ENCODE results near the gene LRRN4CL. TPM values are rescaled to one million over a fixed set of nuclear protein-coding genes. Genes with fewer than 3 reads are reported as not detected.

The LRRN4CL gene
- total RNA-seq, 4 donors from 2014 or later = 29.9 to 48.2 (median 39.2) TPM

GRCh38 chr11:62644220-62644619 lies 45.1 kb downstream of the LRRN4CL start:
- DNase-seq (ENCODE audit: extremely low spot score) = no peak
- Histone ChIP-seq H3K9me3 (no peaks in the 10 kb centered on the region), H3K27me3 (no peaks in the 10 kb centered on the region), H3K36me3 (peaks cover 16 to 53% (median 46%) of the 10 kb centered on the region in 4 donors), H3K4me1 (peaks cover 26 to 41% (median 31%) of the 10 kb centered on the region in 4 donors), H3K27ac (replicated peaks in 1 of 4) (peak overlapping the region in 1 of 4 donors; percentile 92), H3K4me3 (no peak overlapping the region)
- TF ChIP-seq POLR2AphosphoS5 (IDR thresholded peaks at IDR 0.05) = no peak
- TF ChIP-seq, protein P1, sequence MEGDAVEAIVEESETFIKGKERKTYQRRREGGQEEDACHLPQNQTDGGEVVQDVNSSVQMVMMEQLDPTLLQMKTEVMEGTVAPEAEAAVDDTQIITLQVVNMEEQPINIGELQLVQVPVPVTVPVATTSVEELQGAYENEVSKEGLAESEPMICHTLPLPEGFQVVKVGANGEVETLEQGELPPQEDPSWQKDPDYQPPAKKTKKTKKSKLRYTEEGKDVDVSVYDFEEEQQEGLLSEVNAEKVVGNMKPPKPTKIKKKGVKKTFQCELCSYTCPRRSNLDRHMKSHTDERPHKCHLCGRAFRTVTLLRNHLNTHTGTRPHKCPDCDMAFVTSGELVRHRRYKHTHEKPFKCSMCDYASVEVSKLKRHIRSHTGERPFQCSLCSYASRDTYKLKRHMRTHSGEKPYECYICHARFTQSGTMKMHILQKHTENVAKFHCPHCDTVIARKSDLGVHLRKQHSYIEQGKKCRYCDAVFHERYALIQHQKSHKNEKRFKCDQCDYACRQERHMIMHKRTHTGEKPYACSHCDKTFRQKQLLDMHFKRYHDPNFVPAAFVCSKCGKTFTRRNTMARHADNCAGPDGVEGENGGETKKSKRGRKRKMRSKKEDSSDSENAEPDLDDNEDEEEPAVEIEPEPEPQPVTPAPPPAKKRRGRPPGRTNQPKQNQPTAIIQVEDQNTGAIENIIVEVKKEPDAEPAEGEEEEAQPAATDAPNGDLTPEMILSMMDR (IDR thresholded peaks at IDR 0.05) = no peak
- no peak for TF ChIP-seq EP300 (IDR thresholded peaks at IDR 0.05)
- TF ChIP-seq POLR2A (IDR thresholded peaks at IDR 0.05; ENCODE audit: low read depth) = no peak
- intact Hi-C loops (cut with DNase I) = no loop called here
- 79% methylated on average over 8 of the region's 8 CpGs for WGBS

Small RNA genes within 50 kb of the gene (small RNA-seq; reads per million reads assigned to genes)
- 0 reads per million in 3 donors for gene SNORA57

Other genes starting within 250 kb of the LRRN4CL start
- 1,000 to 10,000 TPM; 1,278 to 2,374 (median 1,866) TPM for gene AHNAK, start 142.7 kb downstream of the LRRN4CL start, total RNA-seq
- 1,000 to 10,000 TPM; 1,068 to 1,537 (median 1,375) TPM for gene EEF1G, start 115.6 kb downstream of the LRRN4CL start, total RNA-seq
- gene TUT1, start 98.0 kb downstream of the LRRN4CL start, total RNA-seq = 1 to 10 TPM; 4.2 to 8.0 (median 6.0) TPM
- 10 to 100 TPM; 60.2 to 91.4 (median 88.3) TPM for gene MTA2, start 87.7 kb downstream of the LRRN4CL start, total RNA-seq
- 10 to 100 TPM; 27.0 to 33.6 (median 29.0) TPM for gene EML3, start 76.8 kb downstream of the LRRN4CL start, total RNA-seq
- gene ROM1, start 76.3 kb downstream of the LRRN4CL start, total RNA-seq = 10 to 100 TPM in 2 of 4 donors, 1 to 10 TPM in 2; 3.7 to 11.9 (median 10.1) TPM
- 10 to 100 TPM; 20.3 to 33.3 (median 22.1) TPM for gene B3GAT3, start 67.5 kb downstream of the LRRN4CL start, total RNA-seq
- 100 to 1,000 TPM in 2 of 4 donors, 10 to 100 TPM in 2; 77.7 to 129 (median 111) TPM for gene GANAB, start 42.9 kb downstream of the LRRN4CL start, total RNA-seq
- gene INTS5, start 36.2 kb downstream of the LRRN4CL start, total RNA-seq = 10 to 100 TPM in 3 of 4 donors, 1 to 10 TPM in 1; 9.6 to 22.7 (median 21.7) TPM
- gene C11orf98, start 24.3 kb downstream of the LRRN4CL start, total RNA-seq = 10 to 100 TPM; 23.7 to 38.0 (median 33.0) TPM
- 1 to 10 TPM; 2.9 to 4.9 (median 3.1) TPM for gene CSKMT, start 24.2 kb downstream of the LRRN4CL start, total RNA-seq
- gene UQCC3, start 17.9 kb downstream of the LRRN4CL start, total RNA-seq = 1 to 10 TPM; 6.3 to 7.5 (median 7.1) TPM
- 1 to 10 TPM; 1.6 to 2.5 (median 1.7) TPM for gene LBHD1, start 17.3 kb downstream of the LRRN4CL start, total RNA-seq
- gene UBXN1, start 10.5 kb downstream of the LRRN4CL start, total RNA-seq = 100 to 1,000 TPM; 192 to 277 (median 234) TPM
- 10 to 100 TPM; 25.3 to 58.1 (median 39.2) TPM for gene BSCL2, start 17.9 kb upstream of the LRRN4CL start, total RNA-seq
- 1 to 10 TPM in 2 of 4 donors, under 1 TPM in 2; 0.65 to 1.5 (median 1.0) TPM for gene GNG3, start 18.1 kb upstream of the LRRN4CL start, total RNA-seq
- gene HNRNPUL2, start 37.9 kb upstream of the LRRN4CL start, total RNA-seq = 10 to 100 TPM; 19.5 to 45.0 (median 36.7) TPM
- gene TTC9C, start 39.0 kb upstream of the LRRN4CL start, total RNA-seq = 10 to 100 TPM; 12.9 to 22.9 (median 18.2) TPM
- 10 to 100 TPM in 1 of 4 donors, 1 to 10 TPM in 3; 6.2 to 12.3 (median 9.1) TPM for gene ZBTB3, start 64.6 kb upstream of the LRRN4CL start, total RNA-seq
- gene POLR2G, start 72.0 kb upstream of the LRRN4CL start, total RNA-seq = 10 to 100 TPM; 41.1 to 48.2 (median 44.4) TPM
- 10 to 100 TPM; 12.0 to 27.2 (median 14.6) TPM for gene TAF6L, start 81.9 kb upstream of the LRRN4CL start, total RNA-seq
- 10 to 100 TPM; 33.2 to 50.8 (median 44.8) TPM for gene TMEM179B, start 97.9 kb upstream of the LRRN4CL start, total RNA-seq
- 10 to 100 TPM; 13.7 to 17.9 (median 15.8) TPM for gene TMEM223, start 102.5 kb upstream of the LRRN4CL start, total RNA-seq
- 10 to 100 TPM; 38.6 to 86.4 (median 48.4) TPM for gene NXF1, start 115.9 kb upstream of the LRRN4CL start, total RNA-seq
- gene STX5, start 142.5 kb upstream of the LRRN4CL start, total RNA-seq = 10 to 100 TPM; 22.8 to 31.6 (median 31.6) TPM
- gene TEX54, start 143.3 kb upstream of the LRRN4CL start, total RNA-seq = not detected
- 10 to 100 TPM; 18.3 to 53.1 (median 48.1) TPM for gene WDR74, start 150.1 kb upstream of the LRRN4CL start, total RNA-seq
- 100 to 1,000 TPM in 1 of 4 donors, 10 to 100 TPM in 3; 53.2 to 123 (median 86.4) TPM for gene SLC3A2, start 191.4 kb upstream of the LRRN4CL start, total RNA-seq
- under 1 TPM in 2 of 4 donors, not detected in 2; 0.33 to 0.40 TPM for gene CHRM1, start 231.8 kb upstream of the LRRN4CL start, total RNA-seq